Measurements from ENCODE around the gene EMP1.

Gene EMP1

DNA sequence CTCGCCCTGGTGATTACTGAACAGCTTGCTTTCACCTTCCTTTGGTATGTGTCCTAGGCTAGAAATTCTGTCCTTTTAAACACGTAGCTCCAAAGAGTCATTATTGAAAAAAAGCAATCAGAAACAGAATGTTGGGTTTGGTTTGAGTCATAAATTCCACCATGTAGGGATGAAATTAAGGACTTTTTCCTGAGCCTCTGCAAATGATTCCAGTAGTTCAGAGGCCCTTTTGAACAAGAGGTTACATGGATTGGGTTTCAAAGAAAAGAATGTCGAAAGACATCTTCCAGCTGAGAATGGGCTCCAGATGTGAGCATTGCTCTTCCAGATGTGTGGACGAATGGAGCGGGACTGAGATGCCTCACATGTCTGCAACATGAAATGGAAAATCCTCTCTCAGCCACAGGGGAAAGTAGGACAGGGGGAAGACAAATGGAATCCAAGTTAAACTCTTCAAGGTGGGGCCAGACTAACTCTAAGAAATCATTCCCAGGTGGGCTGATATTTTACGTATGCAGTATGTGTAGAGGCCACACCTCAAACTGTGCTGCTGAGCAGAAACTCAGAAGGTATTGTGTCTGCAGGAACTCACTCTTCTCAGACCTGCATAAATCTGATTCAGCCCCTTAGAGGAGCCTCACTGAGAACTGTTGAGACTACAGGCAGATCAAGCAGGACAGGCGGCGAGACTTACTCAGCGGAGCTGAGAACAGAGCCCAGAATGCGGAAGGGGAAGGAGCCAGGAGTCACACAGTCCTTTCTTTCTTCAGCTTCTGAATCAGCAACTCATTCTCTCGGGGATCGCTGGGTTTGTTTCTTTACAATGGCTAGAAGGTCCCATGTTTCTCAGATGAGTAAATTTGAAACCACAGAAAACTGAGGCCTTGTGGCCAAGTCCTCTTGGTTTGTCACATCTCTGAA, 23.3 kb upstream of the EMP1 start:
- no peak for FAIRE-seq

DNA sequence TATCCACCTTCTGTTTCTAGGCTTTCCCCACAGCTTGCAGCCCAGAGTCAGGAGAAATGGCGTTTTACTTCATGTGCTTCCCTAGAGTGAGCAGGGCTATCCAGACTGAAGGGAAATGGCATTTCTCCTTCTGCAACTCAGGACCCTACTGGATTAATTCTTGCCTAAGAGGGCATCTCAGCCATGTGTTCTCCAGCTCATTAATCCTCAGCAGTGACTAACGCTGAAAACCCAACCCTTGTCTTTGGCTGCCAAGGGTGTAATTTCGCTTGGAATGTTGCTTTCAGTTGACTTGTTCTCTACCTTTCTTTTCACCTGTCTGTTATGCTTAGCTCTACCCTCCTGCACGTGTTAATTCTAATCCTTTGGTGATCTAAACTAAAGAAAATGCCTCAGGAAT, 21.0 kb upstream of the EMP1 start:
- FAIRE-seq, result no peak

DNA sequence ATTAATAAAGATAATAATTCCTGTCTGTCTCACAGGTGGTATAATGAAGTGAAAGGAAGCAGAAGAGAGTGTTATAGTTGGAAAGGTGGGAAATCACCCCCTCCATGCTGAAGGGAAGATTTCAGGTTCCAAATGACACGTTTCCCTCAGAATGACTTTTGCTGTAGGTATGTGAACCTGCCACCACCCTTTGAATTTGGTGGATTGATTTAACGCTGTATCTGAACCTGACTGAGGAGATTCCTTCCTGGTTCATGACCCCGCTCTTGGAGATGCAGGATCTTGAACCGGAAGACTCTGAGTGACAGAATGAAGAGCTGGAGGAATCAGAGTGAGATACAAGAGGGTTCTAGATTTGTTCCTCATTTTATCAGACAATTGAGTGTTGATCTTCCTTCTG, 20.3 kb upstream of the EMP1 start:
- FAIRE-seq, result no peak

DNA sequence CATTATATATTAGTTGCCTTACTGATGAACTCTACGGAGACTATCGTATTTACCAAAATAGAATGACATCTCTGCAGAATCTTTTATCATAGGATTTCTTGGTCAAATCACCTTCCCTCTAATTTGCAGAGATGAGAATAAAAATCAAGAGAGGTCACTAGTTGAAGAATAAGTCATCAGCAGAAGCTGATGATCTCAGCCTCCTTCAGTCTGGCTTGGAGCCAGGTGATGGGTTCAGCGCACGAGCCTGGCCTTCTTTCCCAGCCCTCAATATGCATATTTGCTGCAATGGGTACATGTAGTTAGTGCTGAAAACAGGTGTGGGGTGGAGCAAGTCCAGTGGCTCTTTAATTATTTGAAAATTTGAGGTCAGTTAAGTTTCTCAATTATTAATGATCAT, 19.2 kb upstream of the EMP1 start:
- FAIRE-seq, result no peak

DNA sequence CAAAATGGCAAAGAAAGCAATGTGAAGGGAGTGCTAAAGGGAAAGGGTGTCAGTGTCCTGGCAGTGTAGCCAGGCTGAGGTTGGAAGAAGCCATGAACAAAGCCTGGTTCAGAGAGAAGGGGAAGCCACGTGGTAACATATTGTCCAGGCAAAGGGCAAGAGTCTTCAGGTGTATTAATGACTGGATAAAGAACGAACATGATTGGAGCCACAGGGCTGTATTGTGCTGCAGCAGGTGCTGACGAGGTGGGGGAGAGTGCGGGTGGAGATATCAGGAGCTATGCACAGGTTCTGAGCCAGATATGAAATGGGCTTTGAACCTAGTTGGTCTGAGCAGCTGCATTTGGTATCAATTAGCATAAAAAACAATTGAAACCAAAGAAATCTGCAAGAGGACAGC, 18.6 kb upstream of the EMP1 start:
- FAIRE-seq, result no peak

- FAIRE-seq, result no peak
These were observed 17.8 kb upstream of the EMP1 start for GRCh38 chr12:13178568-13179210.

GRCh38 chr12:13179211-13180074, 17.1 kb upstream of the EMP1 start:
- FAIRE-seq, result no peak

DNA sequence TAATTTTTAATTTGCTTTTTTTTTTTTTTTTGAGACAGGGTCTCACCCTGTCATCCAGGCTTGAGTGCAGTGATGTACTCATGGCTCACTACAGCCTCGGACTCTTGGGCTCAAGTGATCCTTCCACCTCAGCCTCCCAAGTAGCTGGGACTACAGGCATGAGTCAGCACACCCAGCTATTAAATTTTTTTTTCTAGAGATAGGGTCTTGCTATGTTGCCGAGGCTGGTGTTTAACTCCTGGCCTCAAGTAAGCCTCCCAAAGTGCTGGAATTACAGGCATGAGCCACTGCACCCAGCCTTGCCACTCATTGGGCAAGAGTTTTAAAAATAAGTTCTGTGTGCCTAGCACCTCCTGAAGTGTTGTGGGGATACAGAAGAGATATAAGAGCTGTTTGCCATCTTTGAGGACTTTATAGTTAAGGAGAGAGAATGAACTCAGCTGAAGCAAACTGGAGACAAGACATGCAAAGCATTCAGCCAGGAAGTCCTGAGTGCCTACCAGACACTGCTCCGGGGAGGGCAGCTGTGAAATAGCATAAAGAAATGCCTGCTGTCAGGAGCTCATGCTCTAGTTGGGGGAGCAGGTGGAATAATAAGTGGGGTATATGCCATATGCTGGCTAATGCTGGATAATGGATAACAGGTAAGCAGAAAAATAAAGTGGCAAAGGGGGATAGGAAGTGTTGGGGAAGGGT, 15.0 kb upstream of the EMP1 start:
- no peak for FAIRE-seq

- no peak for FAIRE-seq
These were observed 13.6 kb upstream of the EMP1 start for GRCh38 chr12:13182881-13183280.

- FAIRE-seq, result no peak
These were observed 12.9 kb upstream of the EMP1 start for GRCh38 chr12:13183620-13184019.

GRCh38 chr12:13186302-13186701, 10.2 kb upstream of the EMP1 start:
- no peak for FAIRE-seq

GRCh38 chr12:13187399-13187798, 9.1 kb upstream of the EMP1 start:
- no peak for FAIRE-seq

GRCh38 chr12:13189264-13189663, 7.3 kb upstream of the EMP1 start:
- no peak for FAIRE-seq

GRCh38 chr12:13190275-13190674, 6.3 kb upstream of the EMP1 start:
- no peak for FAIRE-seq

DNA sequence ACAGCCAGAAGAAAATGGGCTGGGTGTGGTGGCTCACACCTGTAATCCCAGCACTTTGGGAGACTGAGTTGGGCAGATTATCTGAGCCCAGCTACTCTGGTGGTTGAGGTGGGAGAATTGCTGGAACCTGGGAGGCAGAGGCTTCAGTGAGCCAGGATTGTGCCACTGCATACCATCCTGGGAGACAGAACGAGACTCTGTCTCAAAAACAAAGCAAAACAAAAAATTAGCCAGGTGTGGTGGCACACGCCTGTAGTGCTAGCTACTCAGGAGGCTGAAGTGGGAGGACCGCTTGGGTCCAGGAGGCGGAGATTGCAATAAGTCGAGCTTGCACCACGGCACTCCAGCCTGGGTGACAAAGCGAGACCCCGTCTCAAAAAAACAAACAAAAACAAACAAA, 3.8 kb upstream of the EMP1 start:
- FAIRE-seq, result no peak

- FAIRE-seq, result no peak
These were observed 2.9 kb upstream of the EMP1 start for GRCh38 chr12:13193505-13194231.

GRCh38 chr12:13194401-13195110, 2.0 kb upstream of the EMP1 start:
- no peak for FAIRE-seq

DNA sequence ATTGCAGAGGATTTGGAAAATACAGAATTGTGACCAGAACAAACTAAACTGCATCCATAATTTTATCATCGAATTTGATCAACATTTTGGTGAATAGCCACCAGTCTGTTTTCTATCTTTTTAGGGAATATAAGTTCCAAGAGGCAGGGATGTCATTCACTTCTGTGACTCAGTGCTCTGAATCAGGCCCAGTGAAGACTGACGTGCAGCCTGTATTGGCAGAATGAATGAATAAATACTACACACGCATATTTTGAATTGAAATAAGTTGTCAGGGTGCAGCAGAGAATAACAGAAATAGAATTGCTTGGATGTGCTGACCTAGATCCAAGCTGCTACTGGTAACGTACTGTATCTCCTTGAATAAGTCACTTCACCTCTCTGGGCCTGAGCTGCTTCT, 1.3 kb upstream of the EMP1 start:
- FAIRE-seq, result no peak

GRCh38 chr12:13195785-13196129, 769 bp upstream of the EMP1 start:
- FAIRE-seq, result no peak

DNA sequence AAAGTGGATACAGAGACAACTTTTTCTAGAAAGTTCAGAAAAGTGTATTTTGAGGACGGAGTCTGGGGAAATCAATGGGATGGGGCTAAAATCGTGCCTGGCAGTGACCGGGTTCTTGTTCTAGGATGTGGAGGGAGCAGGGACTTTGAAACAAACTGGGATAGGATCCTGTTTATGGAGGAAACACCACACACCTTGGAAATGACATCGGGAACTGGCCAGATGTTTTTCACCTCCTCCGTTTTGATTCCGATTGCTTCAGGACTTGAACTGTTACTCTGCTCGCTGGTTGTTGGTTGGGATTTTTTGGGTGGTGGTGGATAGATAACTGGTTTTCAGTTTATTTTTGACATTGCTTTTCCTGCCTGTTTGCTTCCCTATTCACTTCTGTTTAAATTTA, 506 bp downstream of the EMP1 start:
- FAIRE-seq, result no peak

- no peak for FAIRE-seq
These were observed 1.1 kb downstream of the EMP1 start for GRCh38 chr12:13197526-13198143.

Data from TTC549 (cell line).